Small intestine (tissue), 7 donors: Measurements from ENCODE around the gene PCDHB12. TPM values are rescaled to one million over a fixed set of nuclear protein-coding genes. Genes with fewer than 3 reads are reported as not detected.
"Not testable (repeated sequence)": the region's sequence is repeated elsewhere in the genome, so short reads cannot be mapped to it uniquely, and the experiment has no call there.

ENCODE experiments used
- DNase-seq, 2 donors: peaks; one replicate each; pipeline versions ENCODE4 v3.0.0 to v3.0.0-alpha.2; 2013
- FAIRE-seq: peaks from 2 replicates; lab custom pipeline; 2012; peaks lifted over from hg19 to GRCh38; lab: Jason Lieb, UNC
- H3K27ac ChIP-seq, 3 donors: one replicate each; pipeline ENCODE4 v1.5.1; 2013; ENCODE audit warnings: low read length in 2 of 3, mild to moderate bottlenecking in 2 of 3, control low read depth in 1 of 3, inconsistent platforms in 1 of 3, low read depth in 1 of 3, moderate library complexity in 1 of 3
- H3K27me3 ChIP-seq, 3 donors: one replicate each; pipeline ENCODE4 v1.6.1; 2013; ENCODE audit warnings: low read length in 3 of 3, inconsistent platforms in 1 of 3; ENCODE audit not compliant: control insufficient read depth in 3 of 3, insufficient read depth in 3 of 3
- H3K36me3 ChIP-seq, 3 donors: one replicate each; pipeline ENCODE4 v1.6.1; 2013; ENCODE audit warnings: low read length in 3 of 3, inconsistent platforms in 1 of 3, low read depth in 1 of 3, mild to moderate bottlenecking in 1 of 3, moderate library complexity in 1 of 3; ENCODE audit not compliant: control insufficient read depth in 3 of 3, insufficient read depth in 2 of 3
- H3K4me1 ChIP-seq, 3 donors: one replicate each; pipeline ENCODE4 v1.6.1; 2013; ENCODE audit warnings: low read length in 2 of 3, inconsistent platforms in 1 of 3, low read depth in 1 of 3, mild to moderate bottlenecking in 1 of 3, moderate library complexity in 1 of 3; ENCODE audit not compliant: control insufficient read depth in 3 of 3, insufficient read depth in 2 of 3
- H3K4me3 ChIP-seq, 3 donors: one replicate each; pipeline ENCODE4 v1.5.1; 2013; ENCODE audit warnings: low read length in 3 of 3, control low read depth in 1 of 3, inconsistent platforms in 1 of 3, low read depth in 1 of 3, mild to moderate bottlenecking in 1 of 3, moderate library complexity in 1 of 3
- H3K9me3 ChIP-seq, 2 donors: one replicate each; pipeline ENCODE4 v1.6.1; 2013; ENCODE audit warnings: low read depth in 1 of 2, low read length in 1 of 2; ENCODE audit not compliant: control insufficient read depth in 2 of 2, insufficient read depth in 1 of 2
- WGBS, 3 donors: extraction: QIAGEN DNeasy Blood & Tissue Kit; methylation state at CpG; one replicate each; pipeline ENCODE4 v1.1.7; 2013; 5-methylcytosine and 5-hydroxymethylcytosine counted together
- polyA plus RNA-seq, 4 donors: library from polyadenylated mRNA; stranded (reverse) in 3 of 4; unstranded in 1 of 4; fragments of 200-250 nt in 3 of 4; fragments of 120-200 nt in 1 of 4; gene quantifications; one replicate each; pipeline versions ENCODE4 v1.2.1 to v1.2.3, GENCODE V29; 2013
- donor health status: healthy with polysubstance abuse.
- donor health status: control.
- donor health status: control.
- donor health status: Bipolar disorder and iron deficiency.
- donor health status: healthy.

PCDHB12 gene
- polyA plus RNA-seq, 4 donors, result 0.46 to 0.71 TPM; not detected in 2

- H3K36me3 ChIP-seq, FAIRE-seq, DNase-seq, H3K27ac ChIP-seq, H3K27me3 ChIP-seq, H3K4me1 ChIP-seq, H3K4me3 ChIP-seq: not testable (repeated sequence)
- H3K9me3 ChIP-seq, result peaks cover 1 to 22% of the 10 kb centered on the region in 2 donors
- WGBS, 3 donors, result 43 to 60% (median 59%) methylated on average over 25 to 37 of the region's 40 CpGs
These were observed 7.0 kb downstream of the PCDHB12 start for GRCh38 chr5:141215504-141215903.

DNA sequence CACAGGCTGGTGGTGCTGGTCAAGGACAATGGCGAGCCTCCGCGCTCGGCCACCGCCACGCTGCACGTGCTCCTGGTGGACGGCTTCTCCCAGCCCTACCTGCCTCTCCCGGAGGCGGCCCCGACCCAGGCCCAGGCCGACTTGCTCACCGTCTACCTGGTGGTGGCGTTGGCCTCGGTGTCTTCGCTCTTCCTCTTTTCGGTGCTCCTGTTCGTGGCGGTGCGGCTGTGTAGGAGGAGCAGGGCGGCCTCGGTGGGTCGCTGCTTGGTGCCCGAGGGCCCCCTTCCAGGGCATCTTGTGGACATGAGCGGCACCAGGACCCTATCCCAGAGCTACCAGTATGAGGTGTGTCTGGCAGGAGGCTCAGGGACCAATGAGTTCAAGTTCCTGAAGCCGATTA lies 7.5 kb downstream of the PCDHB12 start:
- not testable (repeated sequence) for H3K27me3 ChIP-seq, H3K36me3 ChIP-seq, H3K27ac ChIP-seq, H3K4me3 ChIP-seq, DNase-seq, FAIRE-seq, H3K4me1 ChIP-seq
- WGBS, 3 donors, result 41 to 65% (median 48%) methylated on average over 5 to 20 of the region's 26 CpGs
- H3K9me3 ChIP-seq, result peaks cover 1 to 20% of the 10 kb centered on the region in 2 donors

- H3K4me3 ChIP-seq, result peak within 1 kb of the TSS in 1 of 3 donors; percentile 15
- peaks cover 0 to 30% of the 10 kb centered on the region in 2 donors for H3K9me3 ChIP-seq
- DNase-seq (peak in 1 of 2 donors; percentile 4), FAIRE-seq (no peak)
- H3K27me3 ChIP-seq, result no peaks in the 10 kb centered on the region
- WGBS, 3 donors, result 25 to 34% (median 28%) methylated on average over 15 of the region's 15 CpGs
- H3K27ac ChIP-seq, result no peak within 1 kb of the TSS
- no peaks in the 10 kb centered on the region for H3K4me1 ChIP-seq
- H3K36me3 ChIP-seq, result no peaks in the 10 kb centered on the region
These were observed 14.7 kb downstream of the PCDHB12 start, which contains the start of gene PCDHB14 for GRCh38 chr5:141223112-141223783. Gene PCDHB14 (plus strand): TSS chr5:141223343. CDS start chr5:141223506, 163 bp downstream.

DNA sequence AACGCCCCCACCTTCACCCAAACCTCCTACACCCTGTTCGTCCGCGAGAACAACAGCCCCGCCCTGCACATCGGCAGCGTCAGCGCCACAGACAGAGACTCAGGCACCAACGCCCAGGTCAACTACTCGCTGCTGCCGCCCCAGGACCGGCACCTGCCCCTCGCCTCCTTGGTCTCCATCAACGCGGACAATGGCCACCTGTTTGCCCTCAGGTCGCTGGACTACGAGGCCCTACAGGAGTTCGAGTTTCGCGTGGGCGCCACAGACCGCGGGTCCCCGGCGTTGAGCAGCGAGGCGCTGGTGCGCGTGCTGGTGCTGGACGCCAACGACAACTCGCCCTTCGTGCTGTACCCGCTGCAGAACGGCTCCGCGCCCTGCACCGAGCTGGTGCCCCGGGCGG lies 16.3 kb downstream of the PCDHB12 start:
- FAIRE-seq, H3K27ac ChIP-seq, H3K36me3 ChIP-seq, DNase-seq, H3K27me3 ChIP-seq, H3K4me1 ChIP-seq, H3K4me3 ChIP-seq: not testable (repeated sequence)
- peaks cover 0 to 23% of the 10 kb centered on the region in 2 donors for H3K9me3 ChIP-seq
- 31 to 56% (median 45%) methylated on average over 26 to 35 of the region's 40 CpGs for WGBS, 3 donors

- FAIRE-seq, H3K4me1 ChIP-seq, H3K36me3 ChIP-seq, H3K4me3 ChIP-seq, H3K27ac ChIP-seq, DNase-seq, H3K27me3 ChIP-seq: not testable (repeated sequence)
- peaks cover 0 to 23% of the 10 kb centered on the region in 2 donors for H3K9me3 ChIP-seq
- WGBS, 3 donors, result 36 to 43% (median 40%) methylated on average over 12 to 27 of the region's 30 CpGs
These were observed 16.9 kb downstream of the PCDHB12 start for GRCh38 chr5:141225421-141225820.

- Histone ChIP-seq H3K36me3 (no peaks in the 10 kb centered on the region), H3K9me3 (peaks cover 0 to 33% of the 10 kb centered on the region in 2 donors), H3K4me3 (no peak overlapping the region), H3K4me1 (no peaks in the 10 kb centered on the region), H3K27me3 (no peaks in the 10 kb centered on the region), H3K27ac (no peak overlapping the region)
- FAIRE-seq, result no peak
- WGBS, 3 donors, result 11 to 24% (median 21%) methylated on average over 15 of the region's 15 CpGs
- peak in 1 of 2 donors; percentile 2 for DNase-seq
These were observed 25.7 kb downstream of the PCDHB12 start for GRCh38 chr5:141234109-141234667.

- H3K4me3 ChIP-seq, H3K27me3 ChIP-seq, FAIRE-seq, H3K27ac ChIP-seq, DNase-seq, H3K4me1 ChIP-seq, H3K36me3 ChIP-seq: not testable (repeated sequence)
- peaks cover 2 to 43% of the 10 kb centered on the region in 2 donors for H3K9me3 ChIP-seq
- WGBS, 3 donors, result 33 to 59% (median 52%) methylated on average over 39 to 40 of the region's 40 CpGs
These were observed 27.4 kb downstream of the PCDHB12 start for GRCh38 chr5:141235922-141236321.

- H3K9me3 ChIP-seq, result peaks cover 2 to 47% of the 10 kb centered on the region in 2 donors
- WGBS, 3 donors, result 24 to 49% (median 43%) methylated on average over 19 to 32 of the region's 32 CpGs
- no peak for DNase-seq
- H3K4me1 ChIP-seq, result no peaks in the 10 kb centered on the region
- no peaks in the 10 kb centered on the region for H3K36me3 ChIP-seq
- FAIRE-seq, result no peak
- no peak overlapping the region for H3K27ac ChIP-seq
- no peaks in the 10 kb centered on the region for H3K27me3 ChIP-seq
- H3K4me3 ChIP-seq, result no peak overlapping the region
These were observed 28.2 kb downstream of the PCDHB12 start for GRCh38 chr5:141236516-141237313.
